Measurements from ENCODE around the gene CRIM1. TPM values are rescaled to one million over a fixed set of nuclear protein-coding genes. Genes with fewer than 3 reads are reported as not detected.

CRIM1 gene
- total and polyA plus RNA-seq, 4 donors: 2.2 to 22.1 (median 9.6) TPM

DNA sequence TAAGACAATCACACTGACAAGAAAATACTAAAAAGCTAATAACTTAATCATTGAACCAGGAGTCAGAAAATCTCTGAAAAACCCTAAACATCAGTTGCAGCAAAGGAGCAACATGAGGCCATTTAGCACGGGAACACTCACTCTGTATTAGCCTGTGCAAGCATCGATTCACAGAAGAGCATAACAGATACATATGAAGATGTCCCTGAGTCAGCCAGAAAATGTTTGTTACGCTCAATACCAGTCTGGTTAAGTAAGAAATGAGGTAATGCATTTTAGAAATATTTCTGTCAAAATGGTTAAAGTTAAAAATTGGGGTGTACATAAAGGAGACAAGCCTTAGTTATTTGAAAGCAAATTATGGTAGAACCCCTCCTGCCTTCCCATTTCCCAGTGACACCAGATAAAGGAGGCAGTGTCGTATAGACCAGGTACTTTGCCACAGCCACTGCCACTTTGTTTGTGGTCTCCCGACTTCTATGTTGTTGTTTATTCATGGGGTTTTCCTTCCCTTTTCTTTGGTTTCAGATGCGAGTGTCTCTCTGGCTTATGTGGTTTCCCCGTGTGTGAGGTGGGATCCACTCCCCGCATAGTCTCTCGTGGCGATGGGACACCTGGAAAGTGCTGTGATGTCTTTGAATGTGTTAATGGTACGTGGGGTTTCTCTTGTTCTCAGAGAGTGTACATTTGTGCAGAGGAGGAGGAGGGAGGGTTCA lies 108.6 kb downstream of the CRIM1 start:
- H3K36me3 ChIP-seq (ENCODE audit: control insufficient read depth in 4 of 4, insufficient read depth in 3 of 4, low read depth in 1 of 4, low read length in 3 of 4): no peaks in the 10 kb centered on the region
- H3K4me1 ChIP-seq (ENCODE audit: control insufficient read depth in 4 of 4, insufficient read depth in 4 of 4, low read length in 3 of 4): no peaks in the 10 kb centered on the region
- no peak overlapping the region for H3K9ac ChIP-seq (ENCODE audit: low read depth in 1 of 2, low read length in 2 of 2)
- H3K27me3 ChIP-seq (ENCODE audit: control insufficient read depth in 4 of 4, insufficient read depth in 4 of 4, low read length in 3 of 4): no peaks in the 10 kb centered on the region
- H3K9me3 ChIP-seq (ENCODE audit: control insufficient read depth in 4 of 4, low read length in 3 of 4): no peaks in the 10 kb centered on the region
- DNase-seq (ENCODE audit: low spot score): no peak
- H3K4me3 ChIP-seq (ENCODE audit: low read depth in 1 of 3, low read length in 3 of 3): no peak overlapping the region
- H3K27ac ChIP-seq (ENCODE audit: low read depth in 1 of 2, low read length in 2 of 2): no peak overlapping the region
- 90% methylated on average over 11 of the region's 11 CpGs for WGBS
- TF ChIP-seq HNF4G (IDR thresholded peaks at IDR 0.05): no peak
- no peak for TF ChIP-seq NR2F2 (IDR thresholded peaks at IDR 0.05)

DNA sequence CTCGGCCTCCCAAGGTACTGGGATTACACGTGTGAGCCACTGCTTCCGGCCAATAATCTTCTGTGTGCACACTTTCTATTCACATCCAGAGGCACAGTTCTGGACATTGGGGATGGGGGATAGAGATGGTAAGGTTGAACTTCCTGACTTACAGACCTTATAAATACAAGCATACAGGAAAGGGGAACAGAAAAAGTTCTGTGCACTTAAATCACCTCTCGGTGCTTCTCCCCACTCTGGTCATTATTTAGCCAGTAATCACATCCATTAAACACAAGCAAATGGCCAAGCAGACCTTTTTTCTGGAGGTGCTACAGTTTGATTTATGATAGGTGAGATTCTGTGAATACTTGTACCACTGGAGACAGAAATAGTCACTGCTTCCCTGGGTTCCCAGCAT lies 110.6 kb downstream of the CRIM1 start:
- Histone ChIP-seq H3K9ac (ENCODE audit: low read depth in 1 of 2, low read length in 2 of 2) (no peak overlapping the region), H3K4me3 (ENCODE audit: low read depth in 1 of 3, low read length in 3 of 3) (no peak overlapping the region), H3K27ac (ENCODE audit: low read depth in 1 of 2, low read length in 2 of 2) (no peak overlapping the region), H3K36me3 (ENCODE audit: control insufficient read depth in 4 of 4, insufficient read depth in 3 of 4, low read depth in 1 of 4, low read length in 3 of 4) (no peaks in the 10 kb centered on the region), H3K9me3 (ENCODE audit: control insufficient read depth in 4 of 4, low read length in 3 of 4) (no peaks in the 10 kb centered on the region), H3K4me1 (ENCODE audit: control insufficient read depth in 4 of 4, insufficient read depth in 4 of 4, low read length in 3 of 4) (no peaks in the 10 kb centered on the region), H3K27me3 (ENCODE audit: control insufficient read depth in 4 of 4, insufficient read depth in 4 of 4, low read length in 3 of 4) (no peaks in the 10 kb centered on the region)
- TF ChIP-seq SP1 (IDR thresholded peaks at IDR 0.05) (no peak), RXRA (IDR thresholded peaks at IDR 0.05) (no peak), RAD21 (IDR thresholded peaks at IDR 0.05) (no peak), TAF1 (conservative IDR thresholded peaks at IDR 0.05) (no peak), CTCF (IDR thresholded peaks at IDR 0.05; ENCODE audit: low read depth, low read length, missing input control) (no peak), NR2F2 (IDR thresholded peaks at IDR 0.05) (no peak), HNF4A (conservative IDR thresholded peaks at IDR 0.05) (no peak), EGR1 (IDR thresholded peaks at IDR 0.05; ENCODE audit: low read depth in 2 of 2) (no peak), JUND (IDR thresholded peaks at IDR 0.05) (no peak), YY1 (IDR thresholded peaks at IDR 0.05) (no peak), REST (IDR thresholded peaks at IDR 0.05) (no peak), HNF4G (IDR thresholded peaks at IDR 0.05) (no peak), FOXA2 (IDR thresholded peaks at IDR 0.05) (no peak), FOXA1 (IDR thresholded peaks at IDR 0.05) (no peak)
- TF ChIP-seq, protein P1, sequence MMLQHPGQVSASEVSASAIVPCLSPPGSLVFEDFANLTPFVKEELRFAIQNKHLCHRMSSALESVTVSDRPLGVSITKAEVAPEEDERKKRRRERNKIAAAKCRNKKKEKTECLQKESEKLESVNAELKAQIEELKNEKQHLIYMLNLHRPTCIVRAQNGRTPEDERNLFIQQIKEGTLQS (IDR thresholded peaks at IDR 0.05): no peak
- TF ChIP-seq, protein P2, sequence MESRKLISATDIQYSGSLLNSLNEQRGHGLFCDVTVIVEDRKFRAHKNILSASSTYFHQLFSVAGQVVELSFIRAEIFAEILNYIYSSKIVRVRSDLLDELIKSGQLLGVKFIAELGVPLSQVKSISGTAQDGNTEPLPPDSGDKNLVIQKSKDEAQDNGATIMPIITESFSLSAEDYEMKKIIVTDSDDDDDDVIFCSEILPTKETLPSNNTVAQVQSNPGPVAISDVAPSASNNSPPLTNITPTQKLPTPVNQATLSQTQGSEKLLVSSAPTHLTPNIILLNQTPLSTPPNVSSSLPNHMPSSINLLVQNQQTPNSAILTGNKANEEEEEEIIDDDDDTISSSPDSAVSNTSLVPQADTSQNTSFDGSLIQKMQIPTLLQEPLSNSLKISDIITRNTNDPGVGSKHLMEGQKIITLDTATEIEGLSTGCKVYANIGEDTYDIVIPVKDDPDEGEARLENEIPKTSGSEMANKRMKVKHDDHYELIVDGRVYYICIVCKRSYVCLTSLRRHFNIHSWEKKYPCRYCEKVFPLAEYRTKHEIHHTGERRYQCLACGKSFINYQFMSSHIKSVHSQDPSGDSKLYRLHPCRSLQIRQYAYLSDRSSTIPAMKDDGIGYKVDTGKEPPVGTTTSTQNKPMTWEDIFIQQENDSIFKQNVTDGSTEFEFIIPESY (IDR thresholded peaks at IDR 0.05): no peak
- 90% methylated on average over 4 of the region's 4 CpGs for WGBS
- DNase-seq (ENCODE audit: low spot score): no peak
